K562 (cell line): Measurements from ENCODE around the gene EPN2. TPM values are rescaled to one million over a fixed set of nuclear protein-coding genes. Genes with fewer than 3 reads are reported as not detected.

Experiments
- CEBPZ ChIP-seq: fragments of 150-350 bp; IDR thresholded peaks from 2 replicates; pipeline ENCODE4 v1.6.1; 2014; ENCODE audit warnings: low read depth, mild to moderate bottlenecking, low read length, borderline replicate concordance
- ELF1 ChIP-seq: fragments of 200-800 bp; sonication (Bioruptor generic); IDR thresholded peaks from 2 replicates; pipeline ENCODE4 v1.6.1; 2016; ENCODE audit warnings: missing genetic modification characterization, missing compliant biosample characterization
- MAZ ChIP-seq, 2 experiments: fragments of 450-650 bp in 1 of 2; sonication (generic) in 1 of 2; formaldehyde crosslinking; IDR thresholded peaks in 1 of 2; conservative IDR thresholded peaks in 1 of 2; 2 replicates each; pipeline versions ENCODE4 v1.4.0 to v1.5.0; 2020; ENCODE audit warnings: mild to moderate bottlenecking in 1 of 2, missing genetic modification reagents in 1 of 2
- NFIC ChIP-seq: fragments of 450-650 bp; IDR thresholded peaks from 2 replicates; pipeline ENCODE4 v1.6.1; 2017; ENCODE audit warnings: mild to moderate bottlenecking, inconsistent platforms
- SETDB1 ChIP-seq: IDR thresholded peaks from one replicate; pipeline ENCODE4 v1.6.1; 2012; ENCODE audit warnings: low read length, control low read depth, inconsistent platforms
- polyA plus RNA-seq, 8 experiments: library from polyadenylated mRNA; depleted of rRNA in 4 of 8; stranded (reverse) in 5 of 8; unstranded in 3 of 8; fragments of >200 nt; fragmentation: Nextera tagmentation in 2 of 8; fragmentation: Illumina TruSeq in 1 of 8; extraction: Ambion mirVana in 2 of 8; extraction: Trizol in 1 of 8; gene quantifications; 2 replicates each; pipeline versions ENCODE4 v1.2.1 to v1.2.3, GENCODE V29; 2011 to 2014; ENCODE audit warnings: inconsistent platforms in 1 of 8, missing spikeins in 1 of 8
- total RNA-seq, 7 experiments: library from RNA; depleted of rRNA in 6 of 7; stranded (reverse); fragments of >200 nt in 6 of 7; fragmentation: Illumina TruSeq in 2 of 7; extraction: Trizol in 2 of 7; gene quantifications; 2 replicates each; pipeline versions ENCODE4 v1.2.1 to v1.2.3, GENCODE V29; 2011 to 2021; ENCODE audit warnings: low replicate concordance in 1 of 7
- TF ChIP-seq, protein P1 (sequence below): fragments of 200-600 bp; sonication (generic); IDR thresholded peaks from one replicate; pipeline ENCODE4 v1.6.1; 2012; ENCODE audit warnings: mild to moderate bottlenecking, low read depth, low read length, inconsistent platforms

Gene EPN2
- total and polyA plus RNA-seq, 9 of the 15 experiments (the other 6 are each of a cell fraction or from before 2014, with no cell fraction given): 1.0 to 12.9 (median 8.9) TPM

DNA sequence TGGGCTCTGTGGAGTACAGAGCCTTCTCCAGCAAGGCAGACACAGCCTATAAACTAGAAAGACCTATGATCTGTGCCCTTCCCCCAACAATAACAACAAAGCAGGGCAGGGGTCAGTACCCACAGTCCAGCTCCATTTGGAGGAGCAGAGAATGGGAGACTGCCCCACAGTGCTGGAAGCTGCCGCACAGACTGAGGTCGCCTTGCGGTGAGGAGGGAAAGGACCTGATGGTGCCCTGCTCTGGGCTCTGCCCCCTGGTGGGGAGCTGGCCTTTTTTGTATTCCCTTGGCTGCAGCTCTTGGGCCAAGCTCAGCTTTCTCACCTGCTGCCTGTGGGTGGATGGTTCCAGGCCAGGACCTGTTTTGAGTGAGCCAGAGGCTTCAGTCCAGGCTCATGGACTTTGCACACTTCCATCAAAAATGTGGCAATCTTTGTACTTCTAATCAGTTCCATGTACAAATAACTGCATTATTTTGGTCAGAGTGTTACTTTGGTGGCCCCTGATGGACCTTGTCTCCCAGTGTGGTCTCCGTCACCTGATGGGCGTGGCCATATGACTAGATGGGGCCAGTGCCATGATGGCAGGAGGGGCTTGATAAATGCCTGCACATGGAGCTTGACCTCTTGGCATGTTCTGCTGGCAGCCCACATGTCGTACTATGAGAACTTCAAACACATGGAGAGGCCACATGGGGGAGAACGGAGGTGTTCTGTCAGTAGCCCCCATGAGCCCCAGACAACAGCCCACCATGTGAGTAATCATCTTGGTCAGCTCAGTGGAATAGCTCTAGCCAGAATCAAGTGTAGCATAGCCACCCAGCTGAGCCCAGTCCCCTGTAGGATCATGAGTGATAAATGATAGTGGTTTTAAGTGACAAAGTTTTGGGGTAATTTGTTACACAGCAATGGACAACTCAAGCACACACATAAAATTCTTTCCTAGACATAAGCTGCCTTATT, 101.1 kb downstream of the EPN2 start (continued):
- TF ChIP-seq CEBPZ (no peak), ELF1 (tag) (no peak), SETDB1 (no peak), MAZ (CRISPR knock-in tag; conservative IDR thresholded peaks at IDR 0.05 in 1 of 2, IDR thresholded peaks at IDR 0.05 in 1 of 2) (no peak), NFIC (no peak)
- TF ChIP-seq, protein P1, sequence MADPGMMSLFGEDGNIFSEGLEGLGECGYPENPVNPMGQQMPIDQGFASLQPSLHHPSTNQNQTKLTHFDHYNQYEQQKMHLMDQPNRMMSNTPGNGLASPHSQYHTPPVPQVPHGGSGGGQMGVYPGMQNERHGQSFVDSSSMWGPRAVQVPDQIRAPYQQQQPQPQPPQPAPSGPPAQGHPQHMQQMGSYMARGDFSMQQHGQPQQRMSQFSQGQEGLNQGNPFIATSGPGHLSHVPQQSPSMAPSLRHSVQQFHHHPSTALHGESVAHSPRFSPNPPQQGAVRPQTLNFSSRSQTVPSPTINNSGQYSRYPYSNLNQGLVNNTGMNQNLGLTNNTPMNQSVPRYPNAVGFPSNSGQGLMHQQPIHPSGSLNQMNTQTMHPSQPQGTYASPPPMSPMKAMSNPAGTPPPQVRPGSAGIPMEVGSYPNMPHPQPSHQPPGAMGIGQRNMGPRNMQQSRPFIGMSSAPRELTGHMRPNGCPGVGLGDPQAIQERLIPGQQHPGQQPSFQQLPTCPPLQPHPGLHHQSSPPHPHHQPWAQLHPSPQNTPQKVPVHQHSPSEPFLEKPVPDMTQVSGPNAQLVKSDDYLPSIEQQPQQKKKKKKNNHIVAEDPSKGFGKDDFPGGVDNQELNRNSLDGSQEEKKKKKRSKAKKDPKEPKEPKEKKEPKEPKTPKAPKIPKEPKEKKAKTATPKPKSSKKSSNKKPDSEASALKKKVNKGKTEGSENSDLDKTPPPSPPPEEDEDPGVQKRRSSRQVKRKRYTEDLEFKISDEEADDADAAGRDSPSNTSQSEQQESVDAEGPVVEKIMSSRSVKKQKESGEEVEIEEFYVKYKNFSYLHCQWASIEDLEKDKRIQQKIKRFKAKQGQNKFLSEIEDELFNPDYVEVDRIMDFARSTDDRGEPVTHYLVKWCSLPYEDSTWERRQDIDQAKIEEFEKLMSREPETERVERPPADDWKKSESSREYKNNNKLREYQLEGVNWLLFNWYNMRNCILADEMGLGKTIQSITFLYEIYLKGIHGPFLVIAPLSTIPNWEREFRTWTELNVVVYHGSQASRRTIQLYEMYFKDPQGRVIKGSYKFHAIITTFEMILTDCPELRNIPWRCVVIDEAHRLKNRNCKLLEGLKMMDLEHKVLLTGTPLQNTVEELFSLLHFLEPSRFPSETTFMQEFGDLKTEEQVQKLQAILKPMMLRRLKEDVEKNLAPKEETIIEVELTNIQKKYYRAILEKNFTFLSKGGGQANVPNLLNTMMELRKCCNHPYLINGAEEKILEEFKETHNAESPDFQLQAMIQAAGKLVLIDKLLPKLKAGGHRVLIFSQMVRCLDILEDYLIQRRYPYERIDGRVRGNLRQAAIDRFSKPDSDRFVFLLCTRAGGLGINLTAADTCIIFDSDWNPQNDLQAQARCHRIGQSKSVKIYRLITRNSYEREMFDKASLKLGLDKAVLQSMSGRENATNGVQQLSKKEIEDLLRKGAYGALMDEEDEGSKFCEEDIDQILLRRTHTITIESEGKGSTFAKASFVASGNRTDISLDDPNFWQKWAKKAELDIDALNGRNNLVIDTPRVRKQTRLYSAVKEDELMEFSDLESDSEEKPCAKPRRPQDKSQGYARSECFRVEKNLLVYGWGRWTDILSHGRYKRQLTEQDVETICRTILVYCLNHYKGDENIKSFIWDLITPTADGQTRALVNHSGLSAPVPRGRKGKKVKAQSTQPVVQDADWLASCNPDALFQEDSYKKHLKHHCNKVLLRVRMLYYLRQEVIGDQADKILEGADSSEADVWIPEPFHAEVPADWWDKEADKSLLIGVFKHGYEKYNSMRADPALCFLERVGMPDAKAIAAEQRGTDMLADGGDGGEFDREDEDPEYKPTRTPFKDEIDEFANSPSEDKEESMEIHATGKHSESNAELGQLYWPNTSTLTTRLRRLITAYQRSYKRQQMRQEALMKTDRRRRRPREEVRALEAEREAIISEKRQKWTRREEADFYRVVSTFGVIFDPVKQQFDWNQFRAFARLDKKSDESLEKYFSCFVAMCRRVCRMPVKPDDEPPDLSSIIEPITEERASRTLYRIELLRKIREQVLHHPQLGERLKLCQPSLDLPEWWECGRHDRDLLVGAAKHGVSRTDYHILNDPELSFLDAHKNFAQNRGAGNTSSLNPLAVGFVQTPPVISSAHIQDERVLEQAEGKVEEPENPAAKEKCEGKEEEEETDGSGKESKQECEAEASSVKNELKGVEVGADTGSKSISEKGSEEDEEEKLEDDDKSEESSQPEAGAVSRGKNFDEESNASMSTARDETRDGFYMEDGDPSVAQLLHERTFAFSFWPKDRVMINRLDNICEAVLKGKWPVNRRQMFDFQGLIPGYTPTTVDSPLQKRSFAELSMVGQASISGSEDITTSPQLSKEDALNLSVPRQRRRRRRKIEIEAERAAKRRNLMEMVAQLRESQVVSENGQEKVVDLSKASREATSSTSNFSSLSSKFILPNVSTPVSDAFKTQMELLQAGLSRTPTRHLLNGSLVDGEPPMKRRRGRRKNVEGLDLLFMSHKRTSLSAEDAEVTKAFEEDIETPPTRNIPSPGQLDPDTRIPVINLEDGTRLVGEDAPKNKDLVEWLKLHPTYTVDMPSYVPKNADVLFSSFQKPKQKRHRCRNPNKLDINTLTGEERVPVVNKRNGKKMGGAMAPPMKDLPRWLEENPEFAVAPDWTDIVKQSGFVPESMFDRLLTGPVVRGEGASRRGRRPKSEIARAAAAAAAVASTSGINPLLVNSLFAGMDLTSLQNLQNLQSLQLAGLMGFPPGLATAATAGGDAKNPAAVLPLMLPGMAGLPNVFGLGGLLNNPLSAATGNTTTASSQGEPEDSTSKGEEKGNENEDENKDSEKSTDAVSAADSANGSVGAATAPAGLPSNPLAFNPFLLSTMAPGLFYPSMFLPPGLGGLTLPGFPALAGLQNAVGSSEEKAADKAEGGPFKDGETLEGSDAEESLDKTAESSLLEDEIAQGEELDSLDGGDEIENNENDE: no peak
